ENCODE data around the gene DUS1L.

Gene DUS1L

GRCh38 chr17:82097919-82098168 is 32.2 kb upstream of the DUS1L start:
- peaks cover 9% of the 10 kb centered on the region for H3K36me3 ChIP-seq (replicated peaks; ENCODE audit: insufficient read depth, low read length)
- H2AFZ ChIP-seq (ENCODE audit: low read length), result no peak overlapping the region
- peak overlapping the region; percentile 91 for H3K4me3 ChIP-seq (ENCODE audit: low read length)
- H3K27me3 ChIP-seq (replicated peaks; ENCODE audit: insufficient read depth, low read length), result no peaks in the 10 kb centered on the region
- H4K20me1 ChIP-seq (ENCODE audit: insufficient read depth, low read length), result peaks cover 6% of the 10 kb centered on the region; the same call in 1 of the 2 replicates
- H3K27ac ChIP-seq (ENCODE audit: low read length), result peak overlapping the region; percentile 56; the same call in 1 of the 2 replicates
- H3K9me2 ChIP-seq (replicated peaks; ENCODE audit: insufficient read depth, low read length), result no peaks in the 10 kb centered on the region
- no peak for DNase-seq
- peaks cover 50% of the 10 kb centered on the region for H3K79me2 ChIP-seq (ENCODE audit: low read length)
- TF ChIP-seq EZH2phosphoT487 (IDR thresholded peaks at IDR 0.05; ENCODE audit: low read length) (no peak), CTCF (IDR thresholded peaks at IDR 0.05; ENCODE audit: low read length) (no peak), EZH2 (optimal IDR thresholded peaks at IDR 0.05; ENCODE audit: low read depth, low read length) (no peak)
- H3K9ac ChIP-seq (ENCODE audit: low read length), result peak overlapping the region; percentile 90
- no peaks in the 10 kb centered on the region for H3K9me3 ChIP-seq (replicated peaks; ENCODE audit: insufficient read depth, low read length)
- 0 out of 2 replicates have a peak, but pooled peaks cover 6% of the 10 kb centered on the region for H3F3A ChIP-seq (ENCODE audit: insufficient read depth, low read length)
- H3K4me2 ChIP-seq (ENCODE audit: low read depth, low read length), result peak overlapping the region; percentile 99; the same call in 1 of the 2 replicates
- peaks cover 17% of the 10 kb centered on the region for H3K4me1 ChIP-seq (ENCODE audit: low read length)

- Histone ChIP-seq H3K4me3 (ENCODE audit: low read length) (peak overlapping the region; percentile 91), H3K4me1 (ENCODE audit: low read length) (peaks cover 17% of the 10 kb centered on the region), H2AFZ (ENCODE audit: low read length) (no peak overlapping the region), H3K27ac (ENCODE audit: low read length) (peak overlapping the region; percentile 56; the same call in 1 of the 2 replicates), H3K9ac (ENCODE audit: low read length) (peak overlapping the region; percentile 90), H3K4me2 (ENCODE audit: low read depth, low read length) (peak overlapping the region; percentile 99), H3F3A (ENCODE audit: insufficient read depth, low read length) (0 out of 2 replicates have a peak, but pooled peaks cover 6% of the 10 kb centered on the region), H3K9me2 (replicated peaks; ENCODE audit: insufficient read depth, low read length) (no peaks in the 10 kb centered on the region), H3K79me2 (ENCODE audit: low read length) (peaks cover 51% of the 10 kb centered on the region), H4K20me1 (ENCODE audit: insufficient read depth, low read length) (peaks cover 6% of the 10 kb centered on the region; the same call in 1 of the 2 replicates), H3K36me3 (replicated peaks; ENCODE audit: insufficient read depth, low read length) (peaks cover 9% of the 10 kb centered on the region), H3K9me3 (replicated peaks; ENCODE audit: insufficient read depth, low read length) (no peaks in the 10 kb centered on the region), H3K27me3 (replicated peaks; ENCODE audit: insufficient read depth, low read length) (no peaks in the 10 kb centered on the region)
- no peak for TF ChIP-seq CTCF (IDR thresholded peaks at IDR 0.05; ENCODE audit: low read length)
- no peak for TF ChIP-seq EZH2 (optimal IDR thresholded peaks at IDR 0.05; ENCODE audit: low read depth, low read length)
- no peak for TF ChIP-seq EZH2phosphoT487 (IDR thresholded peaks at IDR 0.05; ENCODE audit: low read length)
- DNase-seq, result peak; percentile 30
These were observed 31.7 kb upstream of the DUS1L start for GRCh38 chr17:82097184-82097918.

- Histone ChIP-seq H3K9me2 (replicated peaks; ENCODE audit: insufficient read depth, low read length) (no peaks in the 10 kb centered on the region), H4K20me1 (ENCODE audit: insufficient read depth, low read length) (peaks cover 6% of the 10 kb centered on the region; the same call in 1 of the 2 replicates), H3K27me3 (replicated peaks; ENCODE audit: insufficient read depth, low read length) (no peaks in the 10 kb centered on the region), H3K27ac (ENCODE audit: low read length) (no peak overlapping the region; the same call in 1 of the 2 replicates), H3K36me3 (replicated peaks; ENCODE audit: insufficient read depth, low read length) (peaks cover 9% of the 10 kb centered on the region), H3K4me2 (ENCODE audit: low read depth, low read length) (peak overlapping the region; percentile 99), H2AFZ (ENCODE audit: low read length) (no peak overlapping the region), H3K9me3 (replicated peaks; ENCODE audit: insufficient read depth, low read length) (no peaks in the 10 kb centered on the region), H3K4me3 (ENCODE audit: low read length) (peak overlapping the region; percentile 91), H3F3A (ENCODE audit: insufficient read depth, low read length) (0 out of 2 replicates have a peak, but pooled peaks cover 6% of the 10 kb centered on the region), H3K4me1 (ENCODE audit: low read length) (peaks cover 17% of the 10 kb centered on the region), H3K9ac (ENCODE audit: low read length) (peak overlapping the region; percentile 90), H3K79me2 (ENCODE audit: low read length) (peaks cover 53% of the 10 kb centered on the region)
- no peak for DNase-seq
- TF ChIP-seq CTCF (IDR thresholded peaks at IDR 0.05; ENCODE audit: low read length), result no peak
- no peak for TF ChIP-seq EZH2 (optimal IDR thresholded peaks at IDR 0.05; ENCODE audit: low read depth, low read length)
- TF ChIP-seq EZH2phosphoT487 (IDR thresholded peaks at IDR 0.05; ENCODE audit: low read length), result no peak
These were observed 31.1 kb upstream of the DUS1L start for GRCh38 chr17:82096709-82097183.
